ENCODE results near the gene SMAP1.

GRCh38 chr6:70627500-70628254, 40.0 kb upstream of the SMAP1 start:
- no peak for TF ChIP-seq POLR2AphosphoS5 (IDR thresholded peaks at IDR 0.05)
- no peak for TF ChIP-seq CTCF (IDR thresholded peaks at IDR 0.05)

Measured in prostate gland (tissue), 2 donors.